Esophagus squamous epithelium (tissue), 5 donors: Measurements from ENCODE around the gene TSHZ2. TPM values are rescaled to one million over a fixed set of nuclear protein-coding genes. Genes with fewer than 3 reads are reported as not detected.
A peak's percentile ranks its signal among the peaks of the same experiment; 100 is the strongest.

Experiments used
- DNase-seq: peaks from one replicate; lab custom pipeline; 2025; lab: John Stamatoyannopoulos, UW
- H3K27ac ChIP-seq, 4 donors: fragments of 200-600 bp; sonication (generic); one replicate each; pipeline ENCODE4 v1.5.1; 2016 to 2019; ENCODE audit warnings: mild to moderate bottlenecking in 1 of 4
- H3K27me3 ChIP-seq, 4 donors: fragments of 200-600 bp; sonication (generic); 1 replicate in 3 of 4; 2 replicates in 1 of 4; pipeline versions ENCODE4 v1.5.1 to v1.6.0; 2017 to 2021; ENCODE audit warnings: antibody characterized with exemption in 1 of 4
- H3K36me3 ChIP-seq, 3 donors: fragments of 200-600 bp; sonication (generic); one replicate each; pipeline ENCODE4 v1.5.1; 2016 to 2019
- H3K4me1 ChIP-seq, 3 donors: fragments of 200-600 bp; sonication (generic); one replicate each; pipeline ENCODE4 v1.5.1; 2017 to 2019
- H3K4me3 ChIP-seq, 4 donors: fragments of 200-600 bp; sonication (generic); 1 replicate in 3 of 4; 2 replicates in 1 of 4; pipeline ENCODE4 v1.5.1; 2016 to 2019; ENCODE audit warnings: mild to moderate bottlenecking in 2 of 4, moderate library complexity in 1 of 4
- H3K9me3 ChIP-seq, 3 donors: fragments of 200-600 bp; sonication (generic); one replicate each; pipeline ENCODE4 v1.5.1; 2016 to 2019
- POLR2A ChIP-seq, 4 donors: fragments of 450-650 bp; IDR thresholded peaks; one replicate each; pipeline ENCODE4 v1.6.1; 2017; ENCODE audit warnings: antibody characterized with exemption in 4 of 4, mild to moderate bottlenecking in 4 of 4, moderate library complexity in 3 of 4
- WGBS, 2 donors: methylation state at CpG; one replicate each; pipeline ENCODE4 v1.1.5; 2018; 5-methylcytosine and 5-hydroxymethylcytosine counted together
- intact Hi-C: fragments of 100-400 bp; cut with DNase I; formaldehyde crosslinking; loops from one replicate; pipeline ENCODE4 v1.15.0; 2022
- total RNA-seq, 4 donors: library from RNA; depleted of rRNA; stranded (reverse); fragments of >200 nt; gene quantifications; one replicate each; pipeline ENCODE4 v1.1.0, GENCODE V29; 2016
- TF ChIP-seq, protein P1 (sequence below), 6 experiments: fragments of 450-650 bp in 4 of 6; fragments of 200-600 bp in 2 of 6; sonication (generic) in 2 of 6; IDR thresholded peaks; one replicate each; pipeline ENCODE4 v1.5.1; 2016 to 2019; ENCODE audit warnings: antibody characterized with exemption in 6 of 6, mild to moderate bottlenecking in 4 of 6, moderate library complexity in 4 of 6
- donor health status: DM: yes; HTN: yes; CAD: no.

TSHZ2 gene
- total RNA-seq, 4 donors from 2014 or later: 4.7 to 22.0 (median 12.9) TPM

DNA sequence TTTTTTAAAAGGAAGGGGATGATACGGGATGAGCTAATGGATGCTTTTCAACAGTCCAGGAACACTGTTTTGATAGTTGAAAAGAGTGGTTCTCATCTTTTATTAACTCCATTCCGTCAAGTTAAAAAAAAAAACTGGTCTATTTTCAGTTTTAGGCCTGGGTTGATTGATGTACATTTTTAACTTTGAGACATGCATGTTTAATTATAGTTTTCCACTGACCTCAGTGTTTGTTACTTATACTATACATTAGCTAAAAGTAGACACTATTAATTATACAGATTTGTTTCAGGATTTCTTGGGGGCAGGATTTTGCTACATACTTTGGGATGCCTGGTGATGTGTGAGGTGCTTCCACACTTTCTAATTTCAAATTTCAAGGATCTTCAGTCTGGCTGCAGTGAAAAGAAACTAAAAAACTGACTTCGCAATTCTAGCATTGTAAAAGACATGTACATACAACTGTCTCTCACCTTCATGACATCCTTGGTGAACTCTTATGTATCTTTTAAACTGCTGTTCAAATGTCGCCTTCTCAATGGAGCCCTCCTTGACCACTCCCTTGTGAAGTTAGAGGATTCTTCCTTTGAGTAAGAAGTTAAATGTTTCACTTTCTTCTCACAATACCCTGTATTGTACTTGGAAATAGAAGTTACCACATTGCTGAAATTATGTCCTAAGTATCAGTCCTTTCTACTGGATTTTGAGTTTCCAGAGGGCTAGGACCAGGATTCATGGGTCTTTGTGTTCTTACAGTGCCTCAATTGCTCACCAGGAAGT lies 101.7 kb downstream of the TSHZ2 start:
- Histone ChIP-seq H3K27me3 (no peaks in the 10 kb centered on the region), H3K4me1 (peaks cover 0 to 52% (median 7%) of the 10 kb centered on the region in 3 donors), H3K36me3 (no peaks in the 10 kb centered on the region), H3K4me3 (no peak overlapping the region), H3K27ac (no peak overlapping the region), H3K9me3 (no peaks in the 10 kb centered on the region)
- TF ChIP-seq, protein P1, sequence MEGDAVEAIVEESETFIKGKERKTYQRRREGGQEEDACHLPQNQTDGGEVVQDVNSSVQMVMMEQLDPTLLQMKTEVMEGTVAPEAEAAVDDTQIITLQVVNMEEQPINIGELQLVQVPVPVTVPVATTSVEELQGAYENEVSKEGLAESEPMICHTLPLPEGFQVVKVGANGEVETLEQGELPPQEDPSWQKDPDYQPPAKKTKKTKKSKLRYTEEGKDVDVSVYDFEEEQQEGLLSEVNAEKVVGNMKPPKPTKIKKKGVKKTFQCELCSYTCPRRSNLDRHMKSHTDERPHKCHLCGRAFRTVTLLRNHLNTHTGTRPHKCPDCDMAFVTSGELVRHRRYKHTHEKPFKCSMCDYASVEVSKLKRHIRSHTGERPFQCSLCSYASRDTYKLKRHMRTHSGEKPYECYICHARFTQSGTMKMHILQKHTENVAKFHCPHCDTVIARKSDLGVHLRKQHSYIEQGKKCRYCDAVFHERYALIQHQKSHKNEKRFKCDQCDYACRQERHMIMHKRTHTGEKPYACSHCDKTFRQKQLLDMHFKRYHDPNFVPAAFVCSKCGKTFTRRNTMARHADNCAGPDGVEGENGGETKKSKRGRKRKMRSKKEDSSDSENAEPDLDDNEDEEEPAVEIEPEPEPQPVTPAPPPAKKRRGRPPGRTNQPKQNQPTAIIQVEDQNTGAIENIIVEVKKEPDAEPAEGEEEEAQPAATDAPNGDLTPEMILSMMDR (IDR thresholded peaks at IDR 0.05): no peak
- TF ChIP-seq POLR2A (IDR thresholded peaks at IDR 0.05): no peak
- no peak for DNase-seq
- intact Hi-C loops: no loop called here
- WGBS, 2 donors: 77 to 85% methylated on average over 4 of the region's 4 CpGs

DNA sequence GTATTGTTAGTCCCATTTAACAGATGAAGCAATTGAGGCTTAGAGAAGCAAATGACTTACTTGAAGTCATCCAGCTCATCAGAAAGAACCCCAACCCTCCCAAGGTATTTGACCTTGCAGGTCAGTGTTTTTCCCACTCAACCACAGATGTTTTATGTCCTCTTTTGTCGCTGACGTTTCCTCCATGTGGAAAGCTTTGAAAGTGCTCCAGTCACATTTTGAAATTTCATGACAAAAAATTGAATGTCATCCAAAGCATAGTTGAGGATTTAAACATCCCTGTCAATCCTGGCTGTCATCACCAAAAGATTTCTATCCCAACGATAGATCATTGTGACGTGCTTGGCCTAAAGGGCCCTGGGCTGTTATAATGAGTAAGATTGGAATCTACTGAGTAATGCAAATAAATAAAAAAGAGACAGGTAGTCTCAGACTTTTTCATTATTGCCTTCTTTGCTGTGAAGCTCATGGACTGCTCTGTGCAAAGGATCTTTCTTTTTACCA lies 102.7 kb downstream of the TSHZ2 start:
- WGBS, 2 donors: 52% methylated on average over 4 of the region's 4 CpGs
- Histone ChIP-seq H3K9me3 (no peaks in the 10 kb centered on the region), H3K27me3 (no peaks in the 10 kb centered on the region), H3K27ac (no peak overlapping the region), H3K4me1 (peaks cover 0 to 60% (median 7%) of the 10 kb centered on the region in 3 donors), H3K36me3 (no peaks in the 10 kb centered on the region), H3K4me3 (no peak overlapping the region)
- intact Hi-C loops: no loop called here
- DNase-seq: no peak
- no peak for TF ChIP-seq POLR2A (IDR thresholded peaks at IDR 0.05)
- TF ChIP-seq, protein P1 (IDR thresholded peaks at IDR 0.05): no peak

DNA sequence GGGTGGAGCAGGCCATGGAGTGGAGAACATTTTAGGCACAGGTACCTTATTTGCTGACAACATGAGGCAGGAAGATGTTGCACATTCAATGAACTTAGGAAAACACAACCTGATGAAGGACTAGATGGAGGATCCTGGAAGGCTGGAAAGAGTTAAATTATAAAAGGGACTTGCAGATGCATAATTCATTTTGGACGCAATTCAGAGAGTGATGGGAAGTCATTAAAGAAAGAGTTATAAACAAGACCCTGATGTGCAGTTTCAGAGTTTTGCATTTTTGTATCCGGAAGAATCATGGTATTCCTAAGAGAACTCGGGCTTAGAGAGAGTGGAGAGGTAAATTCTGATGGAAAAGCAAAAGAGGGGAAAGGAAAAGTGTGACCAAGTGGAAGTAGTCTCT lies 104.5 kb downstream of the TSHZ2 start:
- intact Hi-C loops: no loop called here
- peaks cover 0 to 56% (median 4%) of the 10 kb centered on the region in 3 donors for H3K4me1 ChIP-seq
- TF ChIP-seq, protein P1 (IDR thresholded peaks at IDR 0.05): no peak
- TF ChIP-seq POLR2A (IDR thresholded peaks at IDR 0.05): no peak
- DNase-seq: no peak
- no peaks in the 10 kb centered on the region for H3K27me3 ChIP-seq
- WGBS, 2 donors: 64 to 69% methylated on average over 3 of the region's 3 CpGs
- H3K4me3 ChIP-seq: no peak overlapping the region
- H3K36me3 ChIP-seq: no peaks in the 10 kb centered on the region
- peak overlapping the region in 1 of 4 donors; percentile 66 for H3K27ac ChIP-seq
- H3K9me3 ChIP-seq: no peaks in the 10 kb centered on the region

DNA sequence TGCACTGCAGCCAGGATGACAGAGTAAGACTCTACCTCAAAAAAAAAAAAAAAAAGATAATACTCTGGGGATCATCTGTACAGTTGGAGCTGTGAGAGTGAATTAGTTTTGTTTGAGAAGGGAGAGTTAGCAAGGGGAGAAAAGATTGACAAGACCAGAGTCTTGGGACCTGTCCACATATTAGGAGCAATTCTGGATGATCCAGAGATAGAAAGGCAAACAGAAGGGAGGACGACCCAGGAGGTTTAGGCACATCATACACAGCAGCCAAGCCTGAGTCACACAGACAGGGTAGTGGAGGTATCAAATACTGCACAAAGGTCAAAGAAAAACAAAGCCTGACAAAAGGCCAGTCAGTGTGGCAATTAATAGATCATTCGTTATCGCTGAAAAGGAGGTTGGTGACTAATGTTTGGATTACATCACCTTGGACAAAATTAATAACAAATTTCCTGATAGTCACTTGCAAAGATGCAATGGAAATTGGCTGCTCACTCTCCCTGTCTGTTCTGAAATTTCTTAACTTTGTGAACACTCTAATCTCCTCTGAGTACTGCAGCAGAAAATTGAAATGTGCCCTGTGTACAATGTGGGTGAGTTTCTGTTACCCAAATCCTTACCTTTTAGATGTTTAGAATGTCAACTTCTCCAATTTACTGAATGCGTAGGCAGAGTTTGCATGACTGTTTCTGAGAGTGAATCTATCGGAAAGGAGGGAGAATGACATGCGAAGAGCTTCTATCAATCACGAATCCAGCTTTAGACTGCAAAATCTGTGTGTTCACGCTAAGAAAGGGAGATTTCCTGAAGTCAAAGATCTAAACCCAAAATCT lies 105.4 kb downstream of the TSHZ2 start:
- no peak for DNase-seq

More for the DNA sequence above, 105.4 kb downstream of the TSHZ2 start:
- Histone ChIP-seq H3K27me3 (no peaks in the 10 kb centered on the region), H3K36me3 (no peaks in the 10 kb centered on the region), H3K4me3 (no peak overlapping the region), H3K27ac (peak overlapping the region in 3 of 4 donors; percentile 6 to 66 (median 30)), H3K9me3 (no peaks in the 10 kb centered on the region), H3K4me1 (peaks cover 0 to 56% (median 4%) of the 10 kb centered on the region in 3 donors)
- intact Hi-C loops: no loop called here
- 41 to 53% methylated on average over 8 of the region's 8 CpGs for WGBS, 2 donors
- no peak for TF ChIP-seq POLR2A (IDR thresholded peaks at IDR 0.05)
- TF ChIP-seq, protein P1 (IDR thresholded peaks at IDR 0.05): no peak
